HG03565 (cell line): ENCODE measurements around the gene FRMD6.

Source experiments
- ATAC-seq: cut with Tn5 transposase; IDR thresholded peaks from one replicate; pipeline ENCODE4 v1.9.1; 2021; ENCODE audit warnings: mild to moderate bottlenecking, moderate library complexity; ENCODE audit not compliant: unreplicated experiment

FRMD6 gene

GRCh38 chr14:51651388-51652167, at the start of gene FRMD6:
FRMD6 (plus strand) TSS chr14:51651910; CDS start chr14:51689837, 37,927 bp downstream.
- ATAC-seq: peak; percentile 60

GRCh38 chr14:51602310-51602709, 49.4 kb upstream of the FRMD6 start:
- ATAC-seq: no peak

- no peak for ATAC-seq
These were observed 48.2 kb upstream of the FRMD6 start for GRCh38 chr14:51603495-51603894.

- ATAC-seq: no peak
These were observed 47.6 kb upstream of the FRMD6 start for GRCh38 chr14:51604073-51604472.

GRCh38 chr14:51605575-51605974, 46.1 kb upstream of the FRMD6 start:
- ATAC-seq: no peak

GRCh38 chr14:51607711-51608110, 44.0 kb upstream of the FRMD6 start:
- ATAC-seq: no peak

- ATAC-seq: no peak
These were observed 42.3 kb upstream of the FRMD6 start for GRCh38 chr14:51609251-51609954.

- peak; percentile 66 for ATAC-seq
These were observed 41.8 kb upstream of the FRMD6 start for GRCh38 chr14:51609955-51610283.

- ATAC-seq: no peak
These were observed 40.9 kb upstream of the FRMD6 start for GRCh38 chr14:51610771-51611170.

- no peak for ATAC-seq
These were observed 39.3 kb upstream of the FRMD6 start for GRCh38 chr14:51612449-51612848.

GRCh38 chr14:51613416-51613815, 38.3 kb upstream of the FRMD6 start:
- no peak for ATAC-seq

- no peak for ATAC-seq
These were observed 37.0 kb upstream of the FRMD6 start for GRCh38 chr14:51614707-51615106.

GRCh38 chr14:51616256-51616655, 35.5 kb upstream of the FRMD6 start:
- no peak for ATAC-seq

GRCh38 chr14:51616724-51617409, 34.8 kb upstream of the FRMD6 start:
- ATAC-seq: no peak

- no peak for ATAC-seq
These were observed 32.1 kb upstream of the FRMD6 start for GRCh38 chr14:51619561-51619960.

GRCh38 chr14:51620056-51620455, 31.7 kb upstream of the FRMD6 start:
- no peak for ATAC-seq

GRCh38 chr14:51621654-51622053, 30.1 kb upstream of the FRMD6 start:
- ATAC-seq: no peak

GRCh38 chr14:51622376-51622775, 29.3 kb upstream of the FRMD6 start:
- ATAC-seq: no peak

GRCh38 chr14:51624955-51625569, 26.6 kb upstream of the FRMD6 start:
- no peak for ATAC-seq

GRCh38 chr14:51626185-51626584, 25.5 kb upstream of the FRMD6 start:
- ATAC-seq: no peak

- ATAC-seq: no peak
These were observed 24.9 kb upstream of the FRMD6 start for GRCh38 chr14:51626788-51627187.
